NCI-H2227 treated with DMSO at 0.1 percent for 48 hours (cell line): Measurements from ENCODE around the gene RAB38.

Source experiments
- DNase-seq: peaks from one replicate; lab custom pipeline; 2025; lab: John Stamatoyannopoulos, UW

The RAB38 gene

DNA sequence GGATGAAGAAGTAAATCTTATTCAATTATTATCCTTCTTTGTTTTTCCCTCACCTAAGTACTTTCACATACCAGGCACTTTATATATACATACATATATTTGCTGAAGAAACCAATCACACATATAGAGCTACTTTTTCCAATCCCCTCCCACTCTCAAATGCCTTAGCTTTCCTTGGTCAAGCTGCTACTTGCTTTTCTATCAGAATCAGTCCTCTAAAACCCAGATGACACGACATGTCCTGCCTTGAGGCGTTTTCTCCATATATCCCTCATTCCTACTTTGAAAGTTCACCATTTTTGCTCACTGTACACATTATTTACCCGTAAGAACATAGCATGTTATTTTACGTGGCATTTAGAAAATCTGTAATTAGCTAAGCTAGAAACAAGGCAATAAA is 5.4 kb downstream of the RAB38 start:
- DNase-seq = no peak

DNA sequence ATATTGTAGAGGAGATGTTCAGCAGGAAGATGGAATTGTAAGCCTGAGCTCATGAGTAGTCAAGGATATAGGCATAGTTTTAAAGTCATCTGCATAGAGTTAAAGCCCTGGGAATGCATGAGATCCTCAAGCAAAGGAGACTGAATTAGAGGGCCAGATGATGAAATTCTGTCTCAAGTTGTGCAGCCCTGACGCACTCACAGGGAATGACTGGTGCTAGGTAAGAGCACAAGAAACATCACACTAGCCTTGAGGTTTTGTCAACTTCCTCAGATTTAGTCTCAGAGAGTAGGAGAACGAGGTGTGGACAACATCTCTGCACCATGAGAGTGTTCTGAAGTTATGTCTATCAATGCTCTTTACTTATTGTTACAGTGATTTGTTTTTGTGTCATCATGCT is 5.8 kb downstream of the RAB38 start:
- DNase-seq = no peak

DNA sequence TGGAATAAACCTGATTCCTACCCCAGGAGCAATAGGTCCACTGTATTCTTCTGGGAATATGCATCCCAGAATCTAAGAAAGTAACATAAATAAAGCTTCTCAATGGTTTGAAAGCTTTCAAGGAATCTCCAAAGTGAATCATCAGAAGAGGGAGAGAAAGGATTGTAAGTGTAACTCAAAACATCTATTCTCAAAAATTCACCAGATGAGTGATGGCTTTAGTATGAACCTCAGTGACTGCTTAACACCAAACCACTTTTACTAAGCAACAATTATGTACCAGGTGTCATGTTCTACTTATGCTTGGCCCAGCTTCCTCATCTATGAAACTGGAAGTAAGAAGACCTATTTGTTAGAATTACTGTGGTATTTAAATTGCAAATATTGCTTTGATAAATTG is 7.4 kb downstream of the RAB38 start:
- no peak for DNase-seq

DNA sequence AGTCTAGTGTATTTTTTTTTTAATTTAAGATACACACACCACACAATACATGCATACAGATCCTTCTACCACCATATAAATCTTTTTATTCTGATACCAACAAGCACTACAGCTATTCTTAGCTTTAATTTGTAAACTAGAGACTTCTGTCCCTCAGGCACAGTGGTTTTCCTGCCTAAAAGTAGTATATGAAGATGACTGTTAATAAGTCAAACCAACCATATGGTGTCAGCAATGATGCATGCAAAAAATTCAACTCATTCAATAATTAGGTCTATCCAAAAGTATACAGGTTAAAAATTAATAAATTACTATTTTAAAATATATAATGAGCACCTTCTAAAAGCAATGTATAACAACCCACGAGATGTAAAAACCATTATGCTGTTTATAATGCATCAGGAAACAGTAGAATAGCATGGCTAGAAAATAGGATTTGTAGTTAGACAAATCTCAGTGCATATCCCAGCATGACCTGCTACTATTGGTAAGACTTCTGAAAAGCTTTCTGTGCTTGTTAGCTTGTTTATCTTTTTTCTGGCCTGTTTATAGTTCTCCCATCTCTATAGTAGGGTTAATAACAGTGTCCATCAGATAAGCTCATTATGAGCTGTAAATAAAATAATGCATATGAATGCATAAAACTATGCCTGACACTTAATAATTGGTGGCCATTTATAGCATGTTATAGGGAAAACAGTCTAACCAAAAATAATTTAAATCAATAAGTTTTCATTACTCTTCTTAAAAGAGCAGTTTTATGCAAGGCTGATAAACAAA is 10.2 kb downstream of the RAB38 start:
- no peak for DNase-seq

DNA sequence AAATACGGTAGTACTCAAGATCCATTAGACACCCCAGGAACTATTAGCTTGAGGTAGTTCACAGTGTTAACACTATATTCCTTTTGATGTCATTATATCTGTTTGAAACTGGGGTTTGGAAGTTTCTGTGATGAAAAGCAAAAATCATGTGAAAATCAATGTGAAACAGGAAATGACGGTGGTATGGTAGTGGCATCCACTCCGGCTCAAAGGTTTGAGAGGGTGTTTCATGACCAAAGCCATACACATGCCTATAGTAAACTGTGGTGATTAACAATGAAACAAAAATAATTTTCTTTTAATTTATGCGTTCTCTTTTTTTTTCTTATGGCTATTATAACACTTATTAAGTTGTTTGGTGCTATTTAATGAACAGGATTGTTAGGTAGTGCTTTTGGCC is 10.9 kb downstream of the RAB38 start:
- DNase-seq = no peak

DNA sequence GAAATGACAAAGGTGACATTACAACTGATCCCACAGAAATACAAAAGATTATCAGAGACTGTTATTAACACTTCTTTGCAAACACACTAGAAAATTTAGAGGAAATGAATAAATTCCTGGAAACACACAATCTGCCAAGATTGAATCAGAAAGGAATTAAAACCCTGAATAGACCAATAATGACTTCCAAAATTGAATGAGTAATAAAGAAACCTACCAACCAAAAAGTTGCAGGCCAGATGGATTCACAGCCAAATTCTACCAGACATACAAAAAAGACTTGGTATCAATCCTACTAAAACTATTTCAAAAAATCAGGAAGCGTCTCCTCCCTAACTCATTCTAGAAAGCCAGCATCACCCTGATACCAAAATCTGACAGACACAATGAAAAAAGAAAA is 17.2 kb downstream of the RAB38 start:
- DNase-seq = no peak

DNA sequence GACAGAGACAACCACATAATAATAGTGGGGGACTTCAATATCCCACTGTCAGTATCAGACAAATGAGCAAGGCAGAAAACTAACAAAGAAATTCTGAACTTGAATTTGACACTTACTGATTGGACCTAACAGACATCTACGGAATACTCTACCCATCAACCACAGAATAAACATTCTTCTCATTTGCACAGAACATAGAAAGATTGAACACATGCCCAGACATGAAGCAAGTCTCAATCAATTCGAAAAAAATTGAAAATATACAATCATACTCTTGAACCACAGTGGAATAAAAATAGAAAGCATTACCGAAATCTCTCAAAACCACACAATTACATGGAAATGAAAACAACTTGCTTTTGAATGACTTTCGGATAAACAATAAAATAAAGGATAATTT is 17.9 kb downstream of the RAB38 start:
- DNase-seq = no peak

DNA sequence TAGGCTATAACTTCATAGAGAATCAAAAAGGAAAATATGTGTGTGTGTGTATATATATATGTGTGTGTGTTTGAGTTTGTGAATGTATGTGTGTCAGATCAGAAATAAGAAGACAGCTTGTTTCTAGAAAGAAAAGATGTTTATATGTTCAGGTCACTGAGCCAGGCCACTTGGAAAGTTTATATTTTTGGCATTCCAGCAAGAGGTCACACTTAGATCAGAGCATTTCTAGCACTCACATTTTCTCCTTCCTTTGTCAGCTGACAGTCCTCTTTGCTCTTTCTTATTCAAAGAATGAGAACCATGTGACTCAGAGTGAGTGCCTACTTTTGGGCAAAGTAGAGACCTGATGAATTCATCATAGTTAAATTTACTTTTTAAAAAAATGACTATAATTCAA is 22.9 kb downstream of the RAB38 start:
- DNase-seq = no peak

DNA sequence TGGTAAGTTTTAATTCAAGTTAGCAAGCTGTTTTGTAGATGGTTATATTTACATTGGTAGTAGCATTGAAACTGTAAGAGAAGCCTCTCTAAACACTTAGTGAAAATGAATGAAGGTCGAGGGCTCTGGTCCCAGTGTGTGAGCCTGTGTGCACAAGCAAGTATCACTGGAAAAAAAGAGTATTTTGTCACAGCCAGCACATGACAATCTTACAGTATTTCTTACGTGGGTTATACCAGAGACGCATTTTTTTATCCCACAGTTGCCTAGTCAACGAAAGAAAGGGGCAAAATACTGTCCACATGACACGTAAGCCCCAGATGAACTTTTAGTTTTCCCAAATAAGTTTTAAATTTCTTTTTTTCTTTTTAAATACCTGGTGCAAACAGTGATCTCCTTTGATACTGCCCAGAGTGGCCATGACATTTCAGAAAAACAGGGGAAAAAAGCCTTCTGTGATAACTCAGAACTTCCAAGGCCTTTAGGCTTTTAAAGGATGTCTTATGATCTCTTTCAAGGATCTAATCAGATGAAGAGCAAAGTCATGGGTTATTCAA is 23.5 kb downstream of the RAB38 start:
- DNase-seq = no peak

DNA sequence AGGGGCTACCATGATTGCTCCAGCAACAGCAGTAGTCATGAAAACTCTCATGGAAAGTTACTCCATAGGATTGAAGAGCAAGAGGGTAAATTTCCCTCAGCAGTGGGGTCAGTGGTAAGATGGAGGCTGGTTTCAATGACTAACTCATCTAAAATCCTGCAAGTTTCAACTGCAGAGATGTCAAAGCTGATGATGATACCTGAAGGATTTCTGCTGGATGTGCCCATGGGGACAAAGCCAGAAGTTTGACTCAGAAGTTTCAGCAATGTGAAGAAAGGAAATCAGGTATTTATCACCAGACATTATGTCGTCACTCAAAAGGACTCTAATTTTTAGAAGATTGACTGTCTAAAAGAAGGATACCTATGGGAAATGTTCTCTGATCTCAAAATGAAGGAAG is 29.1 kb downstream of the RAB38 start:
- no peak for DNase-seq

DNA sequence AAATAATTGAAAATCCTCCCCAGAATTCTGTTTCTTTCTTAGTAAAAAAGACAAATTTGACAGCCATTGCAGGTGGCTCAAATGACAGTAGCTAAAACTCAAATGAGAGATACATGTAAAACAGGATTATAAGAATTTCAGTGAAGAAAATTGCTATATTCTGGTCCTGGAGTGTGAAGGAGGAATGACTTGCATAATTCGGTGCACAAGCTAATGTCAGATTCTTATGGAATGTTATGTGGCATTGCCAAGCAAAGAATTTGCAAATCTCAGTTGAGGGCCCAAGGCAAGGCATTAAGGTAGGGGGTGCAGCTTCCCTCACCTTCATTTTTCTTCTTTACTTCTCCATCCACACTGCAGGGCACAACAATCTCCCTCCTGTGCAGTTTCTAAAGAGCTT is 35.4 kb downstream of the RAB38 start:
- no peak for DNase-seq

DNA sequence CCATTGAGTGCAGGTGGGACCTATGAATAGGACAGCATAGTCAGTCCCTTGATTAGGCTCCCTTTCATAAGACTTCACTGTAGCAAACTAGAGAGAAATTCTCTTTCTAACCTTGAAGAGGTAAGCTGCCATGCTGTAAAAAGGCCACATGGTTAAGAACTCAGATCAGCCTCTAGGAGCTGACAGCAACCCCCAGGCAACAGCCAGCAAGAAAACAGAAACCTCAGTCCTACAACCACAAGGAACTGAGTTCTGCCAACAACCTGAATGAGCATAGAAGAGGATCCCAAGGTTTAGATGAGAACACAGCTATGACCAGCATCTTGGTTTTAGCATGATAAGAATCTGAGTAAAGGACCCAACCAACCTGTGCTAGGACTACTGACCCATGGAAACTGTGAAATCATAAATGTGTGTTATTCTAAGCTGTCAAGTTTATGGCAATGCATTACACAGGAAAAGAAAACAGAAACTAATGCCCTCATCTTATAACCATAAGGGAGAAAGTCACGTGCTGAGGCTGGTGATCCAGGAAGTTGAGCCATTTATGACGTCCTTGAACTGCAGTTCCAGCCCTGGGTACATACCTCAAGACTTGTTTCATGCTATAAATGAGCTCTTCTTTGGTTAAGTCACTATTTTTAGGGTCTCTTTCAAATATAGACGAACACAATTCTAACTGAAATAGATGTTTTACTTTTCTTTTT is 43.3 kb downstream of the RAB38 start:
- DNase-seq = no peak

DNA sequence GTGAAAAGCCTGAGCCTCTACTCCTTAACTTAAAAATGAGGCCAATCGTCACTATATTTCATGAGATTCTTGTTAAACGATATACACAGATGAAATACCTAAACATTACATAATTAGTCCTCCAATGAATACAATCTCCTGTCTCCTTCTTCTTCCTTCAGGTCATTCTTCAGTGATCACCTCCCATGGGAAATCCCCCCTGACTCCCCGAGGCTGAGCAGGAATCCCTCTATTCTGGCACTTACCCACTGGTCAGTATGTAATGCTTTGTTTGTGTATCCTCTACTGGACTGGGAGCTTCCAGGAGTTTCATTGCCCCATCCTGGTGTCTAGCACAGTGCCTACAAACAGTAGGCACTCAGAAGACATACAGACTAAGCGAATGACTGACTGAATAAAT is 52.3 kb downstream of the RAB38 start:
- no peak for DNase-seq

DNA sequence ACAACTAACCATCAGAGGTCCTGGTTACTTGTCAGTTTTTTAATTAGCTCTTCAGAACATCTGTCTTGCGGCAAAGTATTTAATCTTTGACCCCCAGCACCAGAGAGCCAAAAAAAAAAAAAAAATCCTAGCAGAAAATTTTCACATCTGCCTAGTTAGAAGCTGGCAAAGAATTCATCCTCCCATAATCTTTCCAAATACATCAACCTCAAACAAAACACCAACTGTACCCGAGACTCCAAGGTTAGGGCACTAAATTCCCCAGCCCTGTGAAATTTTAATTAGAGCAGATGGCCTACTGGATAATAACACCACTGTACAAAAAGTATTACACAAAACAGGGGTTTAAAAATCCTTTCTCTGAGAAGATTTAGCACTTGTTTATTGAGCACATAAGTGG is 55.7 kb downstream of the RAB38 start:
- no peak for DNase-seq

DNA sequence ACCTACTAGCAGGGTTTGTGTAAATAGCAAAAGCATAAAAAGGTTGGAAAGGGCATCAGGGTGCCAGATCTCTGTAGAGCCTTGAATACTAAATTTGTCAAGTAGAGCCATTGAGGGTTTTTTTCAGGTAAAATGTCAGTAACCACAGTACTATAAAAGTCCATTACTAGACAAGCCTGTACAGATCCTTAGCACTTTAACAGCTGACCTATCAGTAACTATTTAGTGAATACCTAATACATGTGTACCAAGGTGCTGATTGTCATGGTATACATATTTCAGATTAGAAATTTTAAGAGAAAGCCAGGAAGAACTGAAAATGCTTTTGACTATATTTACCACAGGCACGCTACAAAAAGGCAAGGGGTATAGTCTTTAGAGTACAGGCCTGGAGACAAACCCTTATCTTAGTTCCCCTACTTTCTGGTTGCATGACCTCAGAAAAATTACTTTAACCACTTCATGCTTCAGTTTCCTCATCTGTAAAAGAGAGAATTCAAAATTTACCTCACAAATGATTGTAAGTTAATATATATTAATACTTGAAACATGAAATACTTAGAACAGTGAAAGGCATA is 57.9 kb downstream of the RAB38 start:
- no peak for DNase-seq

DNA sequence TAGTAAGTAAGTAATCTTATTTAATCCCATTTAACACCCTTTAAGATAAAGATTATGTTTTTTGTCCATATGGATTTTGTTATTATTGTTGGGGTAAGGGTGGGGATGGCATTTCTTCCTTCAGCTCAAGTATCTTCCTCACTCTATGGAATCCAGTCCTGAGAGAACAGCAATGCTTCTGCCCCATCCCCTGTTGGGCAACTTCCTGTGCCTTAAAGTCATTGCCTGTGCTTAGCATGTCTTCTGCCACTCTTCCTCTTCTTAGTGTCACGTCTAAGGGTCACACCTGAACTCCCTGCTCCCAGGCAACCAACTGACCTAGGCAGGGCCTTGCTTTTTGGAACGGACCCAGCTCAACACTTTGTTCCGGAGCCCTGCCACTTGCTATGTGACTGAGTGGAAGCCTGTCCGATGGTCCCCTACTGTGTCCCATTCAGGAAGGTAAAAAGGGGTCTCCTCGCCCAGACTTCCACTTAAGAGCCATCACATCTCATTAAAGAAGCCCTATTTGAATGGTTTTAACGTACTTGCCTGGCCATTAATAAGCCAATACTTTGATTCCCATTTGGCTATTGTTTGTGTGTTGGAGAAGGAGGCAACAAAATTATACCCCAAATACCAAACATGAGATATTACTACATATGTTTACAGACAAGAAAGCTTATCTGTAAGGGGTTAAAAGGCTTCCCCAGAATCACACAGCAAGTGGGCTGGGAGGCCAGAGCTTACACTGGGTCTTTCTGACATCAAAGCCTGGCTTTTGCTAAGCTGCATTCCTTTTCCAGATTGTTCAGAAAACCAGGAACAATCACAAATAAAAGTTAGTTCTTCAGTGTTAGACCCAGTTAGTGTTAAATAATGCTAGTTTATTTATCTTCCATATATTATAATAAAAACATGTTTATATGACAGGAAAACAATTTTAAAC is 59.2 kb downstream of the RAB38 start:
- DNase-seq = no peak

DNA sequence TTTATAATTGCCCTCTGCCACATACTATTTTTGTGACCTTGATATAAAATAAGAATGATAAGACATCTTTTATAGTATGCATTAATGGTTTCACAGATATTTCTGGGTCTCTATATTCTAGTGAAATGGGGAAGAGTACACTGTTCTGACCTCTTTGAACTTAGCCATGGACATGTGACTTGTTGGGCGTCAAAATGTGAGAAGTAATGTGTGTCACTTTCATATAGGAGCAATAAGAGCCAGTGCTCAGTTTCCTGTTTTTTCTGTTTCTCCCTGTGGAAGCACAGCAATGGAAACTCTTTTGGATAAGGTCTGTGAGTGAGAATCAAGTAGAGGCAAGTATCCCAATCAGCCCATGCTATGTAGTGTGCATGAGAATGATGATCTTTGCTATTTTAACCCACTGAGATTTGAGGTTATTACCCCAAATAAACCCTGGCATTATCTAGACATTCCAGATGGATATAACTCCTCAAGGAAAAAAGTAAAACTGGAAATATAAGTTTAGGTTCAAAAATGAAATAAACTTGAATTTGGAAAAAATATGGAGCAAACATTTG is 60.7 kb downstream of the RAB38 start:
- DNase-seq = no peak

DNA sequence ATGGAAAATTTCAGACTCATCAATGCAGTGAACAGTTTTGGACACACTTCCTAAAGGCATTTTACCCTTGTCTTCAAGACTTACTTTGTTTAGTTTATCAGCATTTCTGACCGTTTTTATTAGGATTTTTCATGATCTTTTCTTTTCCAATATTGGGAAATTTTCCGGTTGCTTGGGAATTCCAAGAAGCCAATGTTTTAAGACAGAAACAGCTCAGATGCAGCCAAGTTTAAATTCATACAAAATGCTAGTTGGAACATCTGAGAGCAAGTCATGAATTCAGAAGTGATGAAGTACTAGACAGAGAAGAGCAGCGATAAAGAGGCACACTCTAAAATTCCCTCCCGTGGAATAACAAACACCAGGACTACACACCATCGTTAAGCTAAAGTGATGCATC is 68.6 kb downstream of the RAB38 start:
- DNase-seq = no peak

DNA sequence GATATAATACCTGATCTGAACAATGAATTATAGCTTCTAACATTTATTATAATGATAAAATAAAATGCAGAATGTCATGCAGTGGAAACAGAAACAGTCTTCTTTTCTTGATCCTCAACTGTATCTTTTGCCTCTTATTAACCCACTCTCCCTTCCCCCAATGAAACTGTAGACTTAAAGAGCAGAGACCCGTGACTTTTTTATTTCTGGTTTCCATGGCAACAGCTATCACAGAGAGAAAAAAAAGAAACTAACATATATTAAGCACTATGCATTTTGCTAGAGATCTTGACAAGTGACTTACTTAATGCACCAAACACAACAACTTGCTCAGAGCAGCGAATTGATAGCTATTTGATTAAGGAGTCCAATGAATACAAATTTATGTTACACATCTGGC is 69.3 kb downstream of the RAB38 start:
- no peak for DNase-seq

DNA sequence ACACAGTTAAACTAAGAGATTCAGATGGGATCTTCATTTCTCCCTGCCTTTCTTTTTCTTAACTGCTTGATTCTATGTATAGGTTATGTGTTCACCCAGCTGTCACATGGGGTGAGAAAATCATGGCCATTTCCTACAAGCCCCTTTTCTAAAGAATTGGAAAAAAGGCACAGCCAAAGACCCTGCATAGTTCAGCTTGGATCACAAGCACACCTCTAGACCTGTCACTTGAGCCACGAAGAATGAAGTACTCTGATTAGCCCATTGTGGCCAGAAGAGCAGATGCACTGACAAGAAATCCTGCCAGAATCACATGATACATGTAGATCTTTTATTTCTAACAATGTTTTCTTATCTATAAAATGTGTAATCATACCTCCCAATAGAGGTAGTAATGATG is 69.7 kb downstream of the RAB38 start:
- DNase-seq = no peak

DNA sequence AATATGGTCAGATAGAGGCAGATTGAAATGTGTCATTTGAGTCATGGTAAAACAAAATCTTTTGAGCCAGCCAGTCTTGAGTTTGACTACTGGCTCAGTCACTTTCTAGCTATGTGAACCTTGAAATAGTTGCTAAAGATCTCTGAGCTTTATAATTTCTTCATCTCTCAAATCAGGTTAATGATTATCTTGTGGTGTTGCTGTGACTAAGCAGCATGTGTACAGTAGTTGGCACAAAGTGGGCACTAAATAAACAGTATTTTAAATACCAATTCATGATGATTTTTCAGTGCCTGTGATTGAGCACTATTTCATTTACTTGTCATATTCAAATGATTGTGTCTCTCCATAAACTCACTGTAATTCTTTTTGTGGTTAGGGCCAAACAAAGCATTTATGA is 70.8 kb downstream of the RAB38 start:
- no peak for DNase-seq
